Measurements from ENCODE around the gene CEP63.

Gene CEP63

DNA sequence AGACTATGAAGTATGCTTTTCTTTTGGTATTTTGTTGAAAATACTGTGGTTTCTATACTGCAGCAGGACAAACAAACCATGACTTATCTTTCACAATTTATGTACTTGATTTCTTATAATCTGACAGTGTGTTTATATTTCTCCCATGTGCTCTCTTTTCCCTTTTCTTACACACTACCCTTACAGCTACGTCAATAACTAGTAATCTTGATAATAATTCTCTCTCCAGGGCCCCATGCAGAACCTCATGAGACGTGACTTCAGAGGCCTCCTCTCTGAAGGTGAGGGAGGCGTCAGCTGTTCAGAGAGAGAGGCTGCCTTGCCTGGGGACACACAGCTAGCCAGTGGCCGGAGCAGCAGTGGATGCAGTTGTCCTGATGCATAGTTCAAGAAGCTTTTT lies 129.1 kb downstream of the CEP63 start:
- no peak for DNase-seq (ENCODE audit: low spot score)
- no peak overlapping the region for H4K8ac ChIP-seq (ENCODE audit: low read depth, low read length)
- H3K14ac ChIP-seq (ENCODE audit: low read length) = no peak overlapping the region
- no peaks in the 10 kb centered on the region for H3K79me1 ChIP-seq (ENCODE audit: low read depth, low read length)
- no peak overlapping the region for H2AFZ ChIP-seq (ENCODE audit: low read length)
- H3K18ac ChIP-seq (ENCODE audit: low read length) = no peak overlapping the region
- no peak overlapping the region for H3K23ac ChIP-seq (ENCODE audit: low read depth, low read length, poor library complexity)
- H3K4me3 ChIP-seq (ENCODE audit: low read length in 2 of 2) = no peak overlapping the region
- no peak overlapping the region for H4K91ac ChIP-seq (ENCODE audit: low read depth, low read length, poor library complexity)
- H3K4me2 ChIP-seq (ENCODE audit: insufficient read depth, low read length, poor library complexity, severe bottlenecking) = no peak overlapping the region
- no peak overlapping the region for H2BK120ac ChIP-seq (ENCODE audit: low read depth, low read length)
- H3K9me3 ChIP-seq (replicated peaks in 1 of 2; ENCODE audit: control insufficient read depth in 2 of 2, insufficient read depth in 1 of 2, low read depth in 1 of 2, low read length in 2 of 2) = no peaks in the 10 kb centered on the region
- no peak overlapping the region for H3K27ac ChIP-seq (replicated peaks; ENCODE audit: low read length)
- H3K4ac ChIP-seq (ENCODE audit: low read length) = no peak overlapping the region
- H3K4me1 ChIP-seq (ENCODE audit: control insufficient read depth in 2 of 2, insufficient read depth in 1 of 2, low read depth in 1 of 2, low read length in 2 of 2) = peaks cover 13 to 15% of the 10 kb centered on the region in 2 donors
- no peaks in the 10 kb centered on the region for H3K27me3 ChIP-seq (ENCODE audit: control insufficient read depth in 3 of 3, insufficient read depth in 3 of 3, low read depth in 1 of 3, low read length in 3 of 3)
- H2BK12ac ChIP-seq (ENCODE audit: low read length) = no peak overlapping the region
- H2AK5ac ChIP-seq (ENCODE audit: low read depth, low read length) = no peak overlapping the region
- no CpG with 5 or more reads among the region's 4 CpGs for WGBS, 2 donors (ENCODE audit: extremely low coverage in 2 of 2, insufficient read length in 2 of 2, insufficient replicate concordance in 1 of 2)
- no peaks in the 10 kb centered on the region for H3K36me3 ChIP-seq (replicated peaks in 1 of 2; ENCODE audit: control insufficient read depth in 2 of 2, insufficient read depth in 2 of 2, low read length in 2 of 2)
- no peak overlapping the region for H3K9ac ChIP-seq (ENCODE audit: low read depth, low read length, poor library complexity)
- H2BK5ac ChIP-seq (ENCODE audit: low read length) = no peak overlapping the region
- no peak overlapping the region for H2BK15ac ChIP-seq (ENCODE audit: low read length)

DNA sequence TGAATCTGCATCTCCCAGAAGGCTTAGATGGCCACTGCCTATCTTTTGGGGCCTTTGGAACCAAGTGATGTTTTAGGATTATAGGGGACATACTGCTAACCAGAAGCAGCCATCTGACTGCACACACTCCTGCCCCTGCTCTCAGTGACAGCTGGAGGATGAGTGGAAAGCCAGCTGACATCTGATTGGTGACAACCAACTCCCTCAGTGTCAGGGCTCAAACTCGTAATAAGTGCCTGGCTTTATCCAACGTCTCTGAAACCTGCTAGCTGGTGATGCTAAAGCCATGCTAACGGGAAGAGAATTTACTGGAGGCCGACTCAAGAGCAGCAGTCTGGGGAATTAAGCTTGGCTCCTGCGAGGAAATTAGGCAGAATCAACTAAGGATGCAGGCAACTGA lies 129.9 kb downstream of the CEP63 start:
- Histone ChIP-seq H3K27me3 (ENCODE audit: control insufficient read depth in 3 of 3, insufficient read depth in 3 of 3, low read depth in 1 of 3, low read length in 3 of 3) (no peaks in the 10 kb centered on the region), H2BK120ac (ENCODE audit: low read depth, low read length) (no peak overlapping the region), H4K91ac (ENCODE audit: low read depth, low read length, poor library complexity) (no peak overlapping the region), H3K4me1 (ENCODE audit: control insufficient read depth in 2 of 2, insufficient read depth in 1 of 2, low read depth in 1 of 2, low read length in 2 of 2) (peaks cover 13 to 19% of the 10 kb centered on the region in 2 donors), H3K18ac (ENCODE audit: low read length) (no peak overlapping the region), H3K4me3 (ENCODE audit: low read length in 2 of 2) (peak overlapping the region in 1 of 2 donors; percentile 33), H2BK15ac (ENCODE audit: low read length) (no peak overlapping the region), H3K36me3 (replicated peaks in 1 of 2; ENCODE audit: control insufficient read depth in 2 of 2, insufficient read depth in 2 of 2, low read length in 2 of 2) (no peaks in the 10 kb centered on the region), H3K4me2 (ENCODE audit: insufficient read depth, low read length, poor library complexity, severe bottlenecking) (no peak overlapping the region), H3K4ac (ENCODE audit: low read length) (no peak overlapping the region), H2BK12ac (ENCODE audit: low read length) (no peak overlapping the region), H4K8ac (ENCODE audit: low read depth, low read length) (no peak overlapping the region), H3K9ac (ENCODE audit: low read depth, low read length, poor library complexity) (no peak overlapping the region), H2AK5ac (ENCODE audit: low read depth, low read length) (no peak overlapping the region), H3K9me3 (replicated peaks in 1 of 2; ENCODE audit: control insufficient read depth in 2 of 2, insufficient read depth in 1 of 2, low read depth in 1 of 2, low read length in 2 of 2) (no peaks in the 10 kb centered on the region), H3K23ac (ENCODE audit: low read depth, low read length, poor library complexity) (no peak overlapping the region), H3K79me1 (ENCODE audit: low read depth, low read length) (no peaks in the 10 kb centered on the region), H3K14ac (ENCODE audit: low read length) (no peak overlapping the region), H2AFZ (ENCODE audit: low read length) (no peak overlapping the region), H2BK5ac (ENCODE audit: low read length) (no peak overlapping the region), H3K27ac (replicated peaks; ENCODE audit: low read length) (no peak overlapping the region)
- no CpG with 5 or more reads among the region's 5 CpGs for WGBS, 2 donors (ENCODE audit: extremely low coverage in 2 of 2, insufficient read length in 2 of 2, insufficient replicate concordance in 1 of 2)
- no peak for DNase-seq (ENCODE audit: low spot score)

DNA sequence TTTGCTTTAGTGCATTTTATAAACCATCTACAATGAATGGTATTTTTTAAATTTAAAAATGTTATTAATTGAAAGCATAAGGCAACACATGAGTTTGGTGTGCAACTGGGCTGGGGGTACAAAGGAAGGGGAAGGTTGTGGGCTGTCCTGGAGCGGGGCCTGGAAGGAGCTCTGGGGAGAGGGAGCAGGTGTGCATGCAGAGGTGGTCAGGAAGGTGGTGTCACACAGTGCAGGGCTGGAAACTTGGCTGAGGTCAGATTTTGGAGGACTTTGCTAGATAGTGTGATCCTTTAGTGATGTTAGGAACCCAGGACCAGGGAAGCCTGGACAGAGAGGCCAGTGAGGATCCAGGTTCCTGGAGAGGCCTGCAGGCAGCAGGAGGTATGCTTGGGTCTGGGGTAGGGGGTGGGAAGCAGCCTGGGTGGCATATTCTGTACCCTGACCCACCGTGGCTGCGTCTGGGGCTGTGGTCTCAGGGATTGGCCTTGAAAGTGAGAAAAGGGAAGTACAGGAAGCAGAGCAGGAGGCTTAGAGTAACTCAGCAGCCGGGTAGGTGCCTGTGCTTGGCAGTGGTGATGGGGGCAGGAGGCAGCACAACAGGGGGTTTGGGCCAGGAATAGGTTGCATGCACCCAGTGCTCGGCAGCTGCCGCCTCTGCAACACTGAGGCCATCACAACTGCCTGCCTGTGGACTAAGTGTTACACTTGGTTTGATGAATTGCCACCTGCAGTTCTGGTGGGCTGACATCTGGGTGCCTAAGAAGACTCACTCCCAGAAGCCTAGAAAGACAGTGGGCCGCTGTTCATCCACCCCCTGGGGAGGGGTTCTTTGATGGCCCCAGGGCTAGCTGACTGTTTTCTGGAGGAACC lies 132.0 kb downstream of the CEP63 start:
- Histone ChIP-seq H3K9me3 (replicated peaks in 1 of 2; ENCODE audit: control insufficient read depth in 2 of 2, insufficient read depth in 1 of 2, low read depth in 1 of 2, low read length in 2 of 2) (no peaks in the 10 kb centered on the region), H2BK5ac (ENCODE audit: low read length) (no peak overlapping the region), H3K4me1 (ENCODE audit: control insufficient read depth in 2 of 2, insufficient read depth in 1 of 2, low read depth in 1 of 2, low read length in 2 of 2) (peaks cover 13 to 16% of the 10 kb centered on the region in 2 donors), H4K8ac (ENCODE audit: low read depth, low read length) (no peak overlapping the region), H2BK120ac (ENCODE audit: low read depth, low read length) (no peak overlapping the region), H3K4ac (ENCODE audit: low read length) (no peak overlapping the region), H3K27ac (replicated peaks; ENCODE audit: low read length) (no peak overlapping the region), H3K36me3 (replicated peaks in 1 of 2; ENCODE audit: control insufficient read depth in 2 of 2, insufficient read depth in 2 of 2, low read length in 2 of 2) (no peaks in the 10 kb centered on the region), H3K4me2 (ENCODE audit: insufficient read depth, low read length, poor library complexity, severe bottlenecking) (no peak overlapping the region), H3K9ac (ENCODE audit: low read depth, low read length, poor library complexity) (no peak overlapping the region), H2AK5ac (ENCODE audit: low read depth, low read length) (peak overlapping the region; percentile 39), H3K79me1 (ENCODE audit: low read depth, low read length) (no peaks in the 10 kb centered on the region), H3K14ac (ENCODE audit: low read length) (no peak overlapping the region), H3K27me3 (ENCODE audit: control insufficient read depth in 3 of 3, insufficient read depth in 3 of 3, low read depth in 1 of 3, low read length in 3 of 3) (no peaks in the 10 kb centered on the region), H2BK12ac (ENCODE audit: low read length) (no peak overlapping the region), H3K4me3 (ENCODE audit: low read length in 2 of 2) (no peak overlapping the region), H2BK15ac (ENCODE audit: low read length) (no peak overlapping the region), H3K18ac (ENCODE audit: low read length) (no peak overlapping the region), H4K91ac (ENCODE audit: low read depth, low read length, poor library complexity) (no peak overlapping the region), H3K23ac (ENCODE audit: low read depth, low read length, poor library complexity) (peak overlapping the region; percentile 35), H2AFZ (ENCODE audit: low read length) (no peak overlapping the region)
- WGBS, 2 donors (ENCODE audit: extremely low coverage in 2 of 2, insufficient read length in 2 of 2, insufficient replicate concordance in 1 of 2) = no CpG with 5 or more reads among the region's 7 CpGs
- DNase-seq (ENCODE audit: low spot score) = no peak

DNA sequence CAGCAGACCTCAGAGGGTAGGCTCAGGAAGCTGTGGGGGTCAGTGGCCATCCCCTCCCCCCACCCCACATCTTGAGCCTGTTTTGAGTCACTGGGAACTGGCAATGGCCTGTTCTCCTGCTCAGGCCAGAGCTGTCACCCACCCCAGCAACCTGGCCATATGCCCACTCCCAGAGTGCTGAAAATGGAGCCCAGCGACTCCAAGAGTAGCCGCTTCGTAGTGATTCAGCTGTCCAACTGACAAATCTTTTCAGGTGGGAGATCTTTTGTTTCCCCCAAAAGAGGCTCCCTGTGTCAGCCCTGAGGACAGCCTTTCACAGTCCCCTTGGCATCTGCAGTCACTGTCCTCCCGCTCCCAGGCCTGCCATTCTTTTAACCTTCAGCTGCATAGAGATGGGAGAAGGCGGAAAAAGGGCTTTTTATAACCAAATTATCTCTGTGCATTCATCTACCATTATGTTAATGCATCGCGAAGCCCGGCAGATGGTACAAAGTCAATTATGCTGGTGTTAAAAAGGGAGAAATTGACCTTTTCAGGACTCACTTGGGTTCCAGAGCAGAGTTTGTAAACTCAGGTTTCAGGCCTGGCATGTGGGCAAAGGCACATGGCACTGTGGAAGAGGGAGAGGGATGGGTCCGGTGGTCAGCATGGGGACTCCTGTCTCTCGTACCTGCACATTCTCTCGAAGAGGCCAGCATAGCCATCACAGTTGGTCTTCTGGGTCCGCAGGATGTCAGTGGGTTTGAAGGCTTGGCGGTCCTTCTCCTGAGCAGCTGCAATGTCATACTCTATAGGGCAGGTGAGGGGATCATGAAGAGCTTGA lies 132.8 kb downstream of the CEP63 start:
- no peak overlapping the region for H2BK15ac ChIP-seq (ENCODE audit: low read length)
- no peaks in the 10 kb centered on the region for H3K9me3 ChIP-seq (replicated peaks in 1 of 2; ENCODE audit: control insufficient read depth in 2 of 2, insufficient read depth in 1 of 2, low read depth in 1 of 2, low read length in 2 of 2)
- peak overlapping the region; percentile 18 for H2AK5ac ChIP-seq (ENCODE audit: low read depth, low read length)
- H3K36me3 ChIP-seq (replicated peaks in 1 of 2; ENCODE audit: control insufficient read depth in 2 of 2, insufficient read depth in 2 of 2, low read length in 2 of 2) = no peaks in the 10 kb centered on the region
- DNase-seq (ENCODE audit: low spot score) = no peak
- H4K91ac ChIP-seq (ENCODE audit: low read depth, low read length, poor library complexity) = no peak overlapping the region
- H3K4ac ChIP-seq (ENCODE audit: low read length) = no peak overlapping the region
- no peaks in the 10 kb centered on the region for H3K79me1 ChIP-seq (ENCODE audit: low read depth, low read length)
- H3K18ac ChIP-seq (ENCODE audit: low read length) = no peak overlapping the region
- no peak overlapping the region for H3K14ac ChIP-seq (ENCODE audit: low read length)
- no peak overlapping the region for H4K8ac ChIP-seq (ENCODE audit: low read depth, low read length)
- no peaks in the 10 kb centered on the region for H3K27me3 ChIP-seq (ENCODE audit: control insufficient read depth in 3 of 3, insufficient read depth in 3 of 3, low read depth in 1 of 3, low read length in 3 of 3)
- no peak overlapping the region for H3K4me2 ChIP-seq (ENCODE audit: insufficient read depth, low read length, poor library complexity, severe bottlenecking)
- no peak overlapping the region for H3K4me3 ChIP-seq (ENCODE audit: low read length in 2 of 2)
- H3K23ac ChIP-seq (ENCODE audit: low read depth, low read length, poor library complexity) = peak overlapping the region; percentile 18
- H3K4me1 ChIP-seq (ENCODE audit: control insufficient read depth in 2 of 2, insufficient read depth in 1 of 2, low read depth in 1 of 2, low read length in 2 of 2) = peaks cover 13 to 14% of the 10 kb centered on the region in 2 donors
- no peak overlapping the region for H2BK120ac ChIP-seq (ENCODE audit: low read depth, low read length)
- no peak overlapping the region for H3K27ac ChIP-seq (replicated peaks; ENCODE audit: low read length)
- no CpG with 5 or more reads among the region's 13 CpGs for WGBS, 2 donors (ENCODE audit: extremely low coverage in 2 of 2, insufficient read length in 2 of 2, insufficient replicate concordance in 1 of 2)
- no peak overlapping the region for H2BK12ac ChIP-seq (ENCODE audit: low read length)
- no peak overlapping the region for H2AFZ ChIP-seq (ENCODE audit: low read length)
- H3K9ac ChIP-seq (ENCODE audit: low read depth, low read length, poor library complexity) = no peak overlapping the region
- no peak overlapping the region for H2BK5ac ChIP-seq (ENCODE audit: low read length)

Data from neuronal stem cell (in vitro differentiated cells).